ENCODE measurements around the gene TSPEAR. TPM values are rescaled to one million over a fixed set of nuclear protein-coding genes. Genes with fewer than 3 reads are reported as not detected.

The TSPEAR gene
- total RNA-seq, 6 experiments from 2014 or later: not detected

- no peak overlapping the region for H3K27ac Mint-ChIP-seq
- H3K27me3 Mint-ChIP-seq (ENCODE audit: insufficient read depth): peaks cover 5% of the 10 kb centered on the region
- no peak for TF ChIP-seq CTCF (IDR thresholded peaks at IDR 0.05)
- no peaks in the 10 kb centered on the region; the same call in 1 of the 2 replicates for H3K4me1 Mint-ChIP-seq (ENCODE audit: low read depth)
- H3K4me3 Mint-ChIP-seq: no peak overlapping the region
- peaks cover 5% of the 10 kb centered on the region; the same call in 1 of the 2 replicates for H3K36me3 Mint-ChIP-seq (ENCODE audit: low read depth)
- DNase-seq: no peak
- peaks cover 47% of the 10 kb centered on the region for H3K9me3 Mint-ChIP-seq
These were observed 142.5 kb downstream of the TSPEAR start for GRCh38 chr21:44568667-44569556.

DNA sequence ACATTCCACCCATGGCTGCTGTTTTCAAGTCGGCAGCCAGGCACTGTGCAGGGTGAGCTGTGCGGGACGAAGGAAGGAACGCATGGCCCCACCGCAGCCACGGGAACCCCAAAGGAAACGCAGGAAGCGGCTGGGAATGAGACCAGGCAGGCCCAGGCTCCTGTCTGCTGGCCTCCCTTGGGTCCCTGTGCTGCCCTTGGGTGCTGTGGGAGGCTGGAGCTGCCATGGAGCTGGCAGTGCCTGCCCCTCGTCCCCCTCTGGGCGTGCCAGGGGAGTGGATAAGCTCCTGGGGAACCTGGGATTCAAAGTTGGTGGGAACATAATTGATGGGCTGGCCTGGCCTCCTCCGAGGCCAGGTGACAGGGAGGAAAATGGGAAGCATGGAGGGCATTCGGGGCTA, 143.1 kb downstream of the TSPEAR start:
- Mint-ChIP-seq H3K36me3 (ENCODE audit: low read depth) (peaks cover 5% of the 10 kb centered on the region; the same call in 1 of the 2 replicates), H3K4me1 (ENCODE audit: low read depth) (no peaks in the 10 kb centered on the region; the same call in 1 of the 2 replicates), H3K27me3 (ENCODE audit: insufficient read depth) (peaks cover 5% of the 10 kb centered on the region), H3K9me3 (peaks cover 46% of the 10 kb centered on the region), H3K27ac (no peak overlapping the region), H3K4me3 (no peak overlapping the region)
- DNase-seq: no peak
- no peak for TF ChIP-seq CTCF (IDR thresholded peaks at IDR 0.05)

GRCh38 chr21:44567481-44568171, 143.7 kb downstream of the TSPEAR start:
- TF ChIP-seq CTCF (IDR thresholded peaks at IDR 0.05): no peak
- no peaks in the 10 kb centered on the region; the same call in 1 of the 2 replicates for H3K4me1 Mint-ChIP-seq (ENCODE audit: low read depth)

GRCh38 chr21:44566403-44566802, 145.0 kb downstream of the TSPEAR start:
- Mint-ChIP-seq H3K9me3 (peaks cover 31% of the 10 kb centered on the region), H3K36me3 (ENCODE audit: low read depth) (peaks cover 2% of the 10 kb centered on the region; the same call in 1 of the 2 replicates), H3K4me3 (no peak overlapping the region), H3K27me3 (ENCODE audit: insufficient read depth) (peaks cover 3% of the 10 kb centered on the region), H3K4me1 (ENCODE audit: low read depth) (no peaks in the 10 kb centered on the region), H3K27ac (no peak overlapping the region)
- no peak for TF ChIP-seq CTCF (IDR thresholded peaks at IDR 0.05)
- DNase-seq: no peak

More at GRCh38 chr21:44567481-44568171, 143.7 kb downstream of the TSPEAR start:
- no peak overlapping the region for H3K27ac Mint-ChIP-seq
- no peak overlapping the region for H3K4me3 Mint-ChIP-seq
- peaks cover 3% of the 10 kb centered on the region; the same call in 1 of the 2 replicates for H3K27me3 Mint-ChIP-seq (ENCODE audit: insufficient read depth)
- H3K9me3 Mint-ChIP-seq: peaks cover 41% of the 10 kb centered on the region
- peaks cover 5% of the 10 kb centered on the region; the same call in 1 of the 2 replicates for H3K36me3 Mint-ChIP-seq (ENCODE audit: low read depth)
- no peak for DNase-seq

DNA sequence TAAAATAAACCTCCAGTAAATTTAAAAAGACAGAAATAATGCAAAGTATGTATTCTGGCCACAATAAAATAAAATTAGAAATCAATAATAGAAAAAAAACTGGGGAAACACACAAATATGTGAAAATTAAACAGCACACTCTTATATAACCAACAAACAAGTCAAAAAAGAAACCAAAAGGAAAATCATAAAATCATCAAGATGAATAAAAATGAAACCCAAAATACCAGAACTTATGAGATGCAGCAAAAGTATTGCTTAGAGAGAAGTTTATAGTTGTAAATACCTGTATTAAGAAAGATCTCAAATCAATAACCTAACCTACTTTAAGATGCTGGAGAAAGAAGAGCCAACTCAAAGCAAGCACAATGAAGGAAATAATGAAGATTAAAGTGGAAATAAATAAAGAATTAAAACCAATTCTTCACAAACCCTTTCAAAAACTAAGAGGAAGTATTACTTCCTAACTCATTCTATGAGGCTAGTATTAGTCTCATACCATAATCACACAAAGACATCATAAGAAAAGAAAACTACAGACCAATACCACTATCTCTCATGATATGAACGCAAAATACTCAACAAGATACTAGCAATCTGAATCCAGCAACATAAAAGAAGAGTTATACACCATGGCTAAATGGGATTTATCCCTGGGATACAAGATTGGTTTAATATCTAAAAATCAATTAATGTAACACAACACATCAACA, 146.3 kb downstream of the TSPEAR start:
- no peak for DNase-seq
- no peak for TF ChIP-seq CTCF (IDR thresholded peaks at IDR 0.05)
- Mint-ChIP-seq H3K36me3 (ENCODE audit: low read depth) (no peaks in the 10 kb centered on the region), H3K9me3 (peaks cover 17% of the 10 kb centered on the region), H3K4me3 (no peak overlapping the region), H3K27me3 (ENCODE audit: insufficient read depth) (peaks cover 3% of the 10 kb centered on the region), H3K4me1 (ENCODE audit: low read depth) (no peaks in the 10 kb centered on the region), H3K27ac (no peak overlapping the region)
